ENCODE results near the gene SPI1.

Gene SPI1

GRCh38 chr11:47354913-47355282, 23.4 kb downstream of the SPI1 start:
- no peak for TF ChIP-seq POLR2A (IDR thresholded peaks at IDR 0.05; ENCODE audit: low read length)
- TF ChIP-seq GATA1 (IDR thresholded peaks at IDR 0.05; ENCODE audit: low read depth, low read length) = no peak
- DNase-seq = no peak

- no peak for TF ChIP-seq GATA1 (IDR thresholded peaks at IDR 0.05; ENCODE audit: low read depth, low read length)
- TF ChIP-seq POLR2A (IDR thresholded peaks at IDR 0.05; ENCODE audit: low read length) = no peak
- no peak for DNase-seq
Measured at GRCh38 chr11:47353978-47354774, 24.2 kb downstream of the SPI1 start.

DNA sequence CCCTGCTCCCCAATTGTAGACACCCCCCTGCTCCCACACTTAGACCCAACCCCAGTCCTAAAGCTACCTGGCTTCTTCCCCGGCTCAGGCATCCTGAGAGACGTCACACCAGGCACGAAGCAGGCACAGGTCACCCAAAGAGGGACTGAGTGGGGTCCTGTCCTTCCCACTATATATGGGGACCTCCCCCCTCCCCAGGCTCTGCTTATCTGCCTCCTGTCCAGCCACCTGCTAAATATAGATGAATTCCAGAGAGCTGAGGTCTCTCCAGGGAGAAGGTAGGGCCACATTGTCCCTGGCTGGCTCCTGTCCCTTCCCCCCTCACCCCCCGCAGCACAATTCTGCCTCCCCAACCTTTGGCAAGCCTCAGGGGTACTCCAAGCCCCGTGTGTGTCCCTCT, 25.8 kb downstream of the SPI1 start, which contains the start of gene MYBPC3:
Gene MYBPC3 (minus strand): TSS at position 147 of the 400 bp plus-strand sequence. CDS start 55 bp downstream, at position 92.
- TF ChIP-seq GATA1 (IDR thresholded peaks at IDR 0.05; ENCODE audit: low read depth, low read length) (no peak), POLR2A (IDR thresholded peaks at IDR 0.05; ENCODE audit: low read length) (no peak)
- DNase-seq = no peak

DNA sequence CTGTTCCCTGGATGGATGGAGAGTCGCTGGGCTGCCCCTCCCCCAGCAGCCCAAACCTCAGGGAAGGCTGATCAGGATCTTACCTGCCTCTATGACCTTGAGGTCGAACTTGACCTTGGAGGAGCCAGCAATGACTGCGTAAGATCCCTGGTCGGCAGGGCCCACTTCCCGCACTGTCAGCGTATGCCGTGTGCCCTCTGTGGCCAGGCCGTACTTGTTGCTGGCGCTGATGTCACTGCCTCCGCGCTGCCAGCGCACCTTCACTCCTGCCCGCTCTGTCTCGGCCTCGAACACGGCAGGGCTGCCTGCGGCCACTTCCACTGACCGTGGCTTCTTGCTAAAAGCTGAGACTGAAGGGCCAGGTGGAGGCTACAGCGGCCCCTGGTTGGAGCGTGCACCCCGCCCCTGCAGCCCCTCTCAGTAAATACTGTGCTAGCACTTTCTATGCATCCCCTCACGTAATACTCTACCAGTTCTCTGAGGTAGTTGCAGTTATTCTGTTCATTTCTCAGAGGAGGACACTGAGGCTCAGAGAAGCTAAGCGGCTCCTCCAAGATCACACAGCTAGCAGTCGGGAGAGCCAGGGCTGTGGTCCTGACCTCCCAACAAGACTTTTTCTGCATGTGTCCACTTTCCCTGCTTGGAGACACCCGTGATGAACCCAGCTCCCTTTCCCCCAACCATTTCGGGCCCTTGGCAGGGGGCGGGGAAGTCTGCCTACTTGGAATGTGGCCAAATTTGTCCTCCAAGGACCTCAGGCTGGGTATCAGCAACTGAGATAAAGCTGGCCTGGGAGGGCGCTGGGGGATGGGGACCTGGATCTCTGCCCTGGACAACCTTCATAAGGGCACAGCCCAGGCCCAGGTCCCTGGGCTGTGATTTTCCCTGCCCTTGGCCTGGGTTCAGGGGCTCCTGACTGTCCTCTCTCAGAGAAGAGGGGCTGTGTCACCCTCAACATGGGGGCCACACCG, 26.9 kb downstream of the SPI1 start:
- DNase-seq = peak in 1 of 2 experiments; percentile 33
- no peak for TF ChIP-seq GATA1 (IDR thresholded peaks at IDR 0.05; ENCODE audit: low read depth, low read length)
- no peak for TF ChIP-seq POLR2A (IDR thresholded peaks at IDR 0.05; ENCODE audit: low read length)

- no peak for TF ChIP-seq POLR2A (IDR thresholded peaks at IDR 0.05; ENCODE audit: low read length)
- no peak for TF ChIP-seq GATA1 (IDR thresholded peaks at IDR 0.05; ENCODE audit: low read depth, low read length)
- DNase-seq = no peak
Measured at GRCh38 chr11:47350315-47350714, 28.0 kb downstream of the SPI1 start.

DNA sequence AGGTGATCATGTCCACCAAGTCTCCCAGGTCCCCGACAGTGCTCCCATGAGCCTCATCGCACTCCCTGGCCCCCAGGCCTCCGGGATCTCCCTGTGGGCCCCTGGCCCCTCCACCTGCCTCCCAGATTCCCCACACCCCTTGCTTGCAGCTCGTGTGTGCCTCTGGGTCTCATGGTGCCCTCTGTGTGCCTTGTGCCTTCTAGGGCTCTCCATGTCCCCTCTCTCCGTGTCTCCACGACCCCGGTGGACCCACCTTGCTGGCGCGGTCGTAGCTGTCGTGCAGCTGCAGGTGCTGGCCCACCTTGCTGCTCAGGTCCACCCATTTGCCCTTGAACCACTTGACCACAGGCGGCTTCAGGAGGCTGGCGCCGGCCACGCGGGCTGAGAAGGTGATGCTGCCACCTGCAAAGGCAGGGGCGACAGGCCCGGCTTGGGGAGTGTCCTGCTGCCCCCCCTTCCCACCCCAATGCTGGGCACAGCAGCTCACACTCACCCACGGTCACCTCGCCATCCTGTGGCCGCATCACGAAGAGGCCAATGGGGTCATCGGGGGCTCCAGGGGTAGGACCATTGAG, 28.7 kb downstream of the SPI1 start:
- DNase-seq = no peak
- TF ChIP-seq POLR2A (IDR thresholded peaks at IDR 0.05; ENCODE audit: low read length) (no peak), GATA1 (IDR thresholded peaks at IDR 0.05; ENCODE audit: low read depth, low read length) (no peak)

- peak; percentile 47 to 52 for DNase-seq
Measured at GRCh38 chr11:47348859-47349258, 29.5 kb downstream of the SPI1 start.

DNA sequence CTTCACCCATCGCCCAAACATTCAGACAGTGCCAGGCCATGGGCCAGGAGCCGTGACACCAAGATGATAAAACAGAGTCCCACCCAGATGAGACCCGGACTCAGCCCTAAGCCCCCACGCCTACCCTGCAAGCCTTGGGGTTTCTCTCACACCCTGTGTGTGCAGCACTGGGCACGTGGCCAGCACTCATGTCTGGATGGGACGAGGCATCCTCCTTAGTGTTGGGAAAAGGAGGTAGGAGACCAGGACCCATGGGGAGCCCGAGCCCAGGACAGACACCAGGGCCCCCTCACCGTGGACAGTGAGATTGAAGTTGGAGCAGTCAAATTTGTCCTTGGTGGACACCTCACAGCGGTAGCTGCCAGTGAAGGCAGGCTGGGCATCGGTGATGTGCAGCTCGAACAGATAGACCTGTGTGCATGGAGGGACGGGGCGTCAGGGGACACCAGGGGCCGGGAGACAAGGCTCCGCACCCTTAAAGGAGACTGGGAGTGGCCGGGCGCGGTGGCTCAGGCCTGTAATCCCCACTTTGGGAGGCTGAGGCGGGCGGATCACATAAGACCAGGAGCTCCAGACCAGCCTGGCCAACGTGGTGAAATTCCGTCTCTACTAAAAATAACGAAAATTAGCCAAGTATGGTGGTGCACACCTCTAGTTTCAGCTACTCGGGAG, 30.1 kb downstream of the SPI1 start:
- no peak for DNase-seq
- TF ChIP-seq POLR2A (IDR thresholded peaks at IDR 0.05; ENCODE audit: low read length) (no peak), GATA1 (IDR thresholded peaks at IDR 0.05; ENCODE audit: low read depth, low read length) (no peak)

More at GRCh38 chr11:47348859-47349258, 29.5 kb downstream of the SPI1 start:
- TF ChIP-seq POLR2A (IDR thresholded peaks at IDR 0.05; ENCODE audit: low read length) (no peak), GATA1 (IDR thresholded peaks at IDR 0.05; ENCODE audit: low read depth, low read length) (no peak)

DNA sequence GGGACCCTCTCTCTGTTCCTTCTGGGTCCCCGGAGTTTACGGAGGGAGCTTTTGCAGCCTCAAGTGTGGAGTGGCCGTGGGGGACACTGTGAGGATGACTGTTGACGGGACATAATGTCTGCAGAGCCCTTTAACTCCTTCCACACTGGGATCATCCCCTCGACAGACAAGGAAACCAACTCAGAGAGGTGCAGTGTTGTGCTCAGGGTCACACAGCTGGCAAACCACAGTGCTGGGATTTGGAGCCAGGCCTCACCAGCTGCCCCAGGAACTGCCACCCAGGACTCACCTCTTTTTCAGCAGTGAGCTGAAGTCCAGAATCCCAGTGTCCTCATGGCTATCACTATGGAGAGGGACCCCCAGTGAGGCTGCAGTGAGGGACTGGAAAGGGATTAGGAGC, 31.2 kb downstream of the SPI1 start:
- no peak for DNase-seq
- TF ChIP-seq POLR2A (IDR thresholded peaks at IDR 0.05; ENCODE audit: low read length) = no peak
- TF ChIP-seq GATA1 (IDR thresholded peaks at IDR 0.05; ENCODE audit: low read depth, low read length) = no peak

GRCh38 chr11:47345890-47346563, 32.3 kb downstream of the SPI1 start:
- TF ChIP-seq POLR2A (IDR thresholded peaks at IDR 0.05; ENCODE audit: low read length) (no peak), GATA1 (IDR thresholded peaks at IDR 0.05; ENCODE audit: low read depth, low read length) (no peak)

DNA sequence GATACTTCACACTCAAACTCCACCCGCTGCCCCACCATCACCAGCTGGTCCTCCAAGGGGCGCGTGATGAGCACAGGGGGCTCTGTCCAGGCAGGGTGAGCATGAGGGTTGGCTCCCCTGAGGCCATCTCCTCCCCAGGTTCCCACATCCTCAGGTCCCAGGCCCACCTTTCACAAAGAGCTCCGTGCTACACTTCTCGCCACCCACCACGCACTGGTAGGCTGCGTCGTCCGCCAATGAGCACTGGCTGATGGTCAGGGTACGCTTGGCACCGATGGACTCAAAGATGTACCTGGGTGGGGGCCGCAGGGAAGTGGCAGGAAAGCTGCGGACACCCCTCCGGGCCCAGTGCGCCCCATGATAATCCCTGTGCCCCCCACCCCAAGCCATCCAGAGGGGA, 35.5 kb downstream of the SPI1 start:
- TF ChIP-seq POLR2A (IDR thresholded peaks at IDR 0.05; ENCODE audit: low read length) = no peak
- no peak for DNase-seq

More at GRCh38 chr11:47345890-47346563, 32.3 kb downstream of the SPI1 start:
- no peak for DNase-seq

GRCh38 chr11:47342036-47342803, 36.1 kb downstream of the SPI1 start:
- no peak for DNase-seq
- TF ChIP-seq GATA1 (IDR thresholded peaks at IDR 0.05; ENCODE audit: low read depth, low read length) = no peak
- TF ChIP-seq POLR2A (IDR thresholded peaks at IDR 0.05; ENCODE audit: low read length) = no peak
